ENCODE measurements around the gene TBX5.

DNA sequence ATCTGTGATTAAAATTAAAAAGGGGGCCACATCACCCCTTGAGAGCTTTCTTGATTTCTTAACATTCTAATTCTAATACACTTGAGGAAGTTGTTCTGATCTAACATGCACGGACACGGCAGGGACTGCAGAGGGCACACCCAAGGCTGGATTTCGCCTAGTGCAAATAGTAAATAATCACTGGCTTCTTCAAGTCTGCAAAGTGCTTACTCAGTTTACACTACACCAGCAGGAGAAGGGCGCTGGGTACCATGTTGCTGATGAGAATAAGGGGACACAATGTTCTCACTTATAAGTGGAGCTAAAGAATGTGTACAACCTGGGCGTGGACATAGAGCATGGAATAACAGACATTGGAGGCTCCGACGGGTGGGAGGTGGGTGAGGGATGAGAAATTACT lies 34.2 kb downstream of the TBX5 start:
- TF ChIP-seq, protein P1, sequence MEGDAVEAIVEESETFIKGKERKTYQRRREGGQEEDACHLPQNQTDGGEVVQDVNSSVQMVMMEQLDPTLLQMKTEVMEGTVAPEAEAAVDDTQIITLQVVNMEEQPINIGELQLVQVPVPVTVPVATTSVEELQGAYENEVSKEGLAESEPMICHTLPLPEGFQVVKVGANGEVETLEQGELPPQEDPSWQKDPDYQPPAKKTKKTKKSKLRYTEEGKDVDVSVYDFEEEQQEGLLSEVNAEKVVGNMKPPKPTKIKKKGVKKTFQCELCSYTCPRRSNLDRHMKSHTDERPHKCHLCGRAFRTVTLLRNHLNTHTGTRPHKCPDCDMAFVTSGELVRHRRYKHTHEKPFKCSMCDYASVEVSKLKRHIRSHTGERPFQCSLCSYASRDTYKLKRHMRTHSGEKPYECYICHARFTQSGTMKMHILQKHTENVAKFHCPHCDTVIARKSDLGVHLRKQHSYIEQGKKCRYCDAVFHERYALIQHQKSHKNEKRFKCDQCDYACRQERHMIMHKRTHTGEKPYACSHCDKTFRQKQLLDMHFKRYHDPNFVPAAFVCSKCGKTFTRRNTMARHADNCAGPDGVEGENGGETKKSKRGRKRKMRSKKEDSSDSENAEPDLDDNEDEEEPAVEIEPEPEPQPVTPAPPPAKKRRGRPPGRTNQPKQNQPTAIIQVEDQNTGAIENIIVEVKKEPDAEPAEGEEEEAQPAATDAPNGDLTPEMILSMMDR (IDR thresholded peaks at IDR 0.05) = no peak
- TF ChIP-seq EP300 (IDR thresholded peaks at IDR 0.05) = no peak
